Measurements from ENCODE around the gene APOA5. TPM values are rescaled to one million over a fixed set of nuclear protein-coding genes. Genes with fewer than 3 reads are reported as not detected.

Gene APOA5, protein sequence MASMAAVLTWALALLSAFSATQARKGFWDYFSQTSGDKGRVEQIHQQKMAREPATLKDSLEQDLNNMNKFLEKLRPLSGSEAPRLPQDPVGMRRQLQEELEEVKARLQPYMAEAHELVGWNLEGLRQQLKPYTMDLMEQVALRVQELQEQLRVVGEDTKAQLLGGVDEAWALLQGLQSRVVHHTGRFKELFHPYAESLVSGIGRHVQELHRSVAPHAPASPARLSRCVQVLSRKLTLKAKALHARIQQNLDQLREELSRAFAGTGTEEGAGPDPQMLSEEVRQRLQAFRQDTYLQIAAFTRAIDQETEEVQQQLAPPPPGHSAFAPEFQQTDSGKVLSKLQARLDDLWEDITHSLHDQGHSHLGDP
- total RNA-seq: not detected in 2 replicates

DNA sequence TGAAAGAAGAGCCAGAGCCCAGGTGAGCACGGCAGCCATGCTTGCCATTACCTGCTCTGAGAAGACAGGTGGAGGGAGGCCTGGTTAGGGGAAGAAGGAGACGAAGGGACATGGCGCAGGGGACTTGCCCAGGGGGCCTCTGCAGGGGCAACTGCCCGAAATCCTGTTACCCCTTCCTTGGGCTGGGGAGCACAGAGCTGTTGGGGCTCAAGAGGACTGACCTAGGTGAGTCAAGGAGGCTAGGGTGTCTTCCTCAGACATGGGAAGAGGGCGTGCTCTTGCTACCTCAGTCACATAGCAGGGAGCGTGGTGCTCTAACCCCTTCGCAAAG is at the start of gene APOA5:
TSS of gene APOA5 (minus strand) at position 67 of the 331 bp plus-strand sequence. CDS start at position 48, 19 bp downstream.

DNA sequence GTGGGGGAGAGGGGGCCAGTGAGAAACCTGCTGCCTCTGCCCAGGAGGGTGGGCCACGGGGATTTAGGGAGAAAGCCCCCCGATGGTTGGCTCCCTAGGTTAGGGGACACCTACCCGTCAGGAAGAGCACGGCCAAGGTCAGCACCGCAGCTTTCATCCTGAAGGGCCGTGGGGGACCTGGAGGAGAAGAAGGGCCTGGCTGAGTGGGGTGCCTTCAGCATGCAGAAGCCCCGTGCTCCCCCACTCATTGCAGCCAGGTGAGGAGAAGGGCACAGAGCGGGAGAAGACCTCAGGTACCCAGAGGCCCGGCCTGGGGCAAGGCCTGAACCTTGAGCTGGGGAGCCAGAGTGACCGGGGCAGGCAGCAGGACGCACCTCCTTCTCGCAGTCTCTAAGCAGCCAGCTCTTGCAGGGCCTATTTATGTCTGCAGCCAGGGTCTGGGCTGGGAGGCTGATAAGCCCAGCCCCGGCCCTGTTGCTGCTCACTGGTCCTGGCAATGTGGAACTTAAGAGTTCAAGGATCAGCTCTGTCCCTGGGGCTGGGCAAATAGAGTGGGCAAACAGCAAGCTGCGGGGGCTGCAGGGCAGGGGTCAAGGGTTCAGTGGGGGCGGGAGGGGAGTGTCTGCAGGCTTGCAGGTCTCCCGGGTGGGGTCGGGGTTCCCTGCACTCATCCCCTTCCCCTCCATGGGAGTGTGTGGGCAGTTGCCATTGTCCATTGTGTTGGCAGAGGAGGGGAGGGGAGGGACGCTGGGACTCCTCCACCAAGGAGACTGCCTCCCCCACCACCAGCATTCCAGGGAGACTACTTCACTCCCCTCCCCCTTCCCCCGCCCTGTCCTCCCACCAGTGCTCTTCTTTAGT is 45.8 kb upstream of the APOA5 start, which contains the start of gene APOA1:
TSS of gene APOA1 (minus strand) at position 392 of the 861 bp plus-strand sequence. CDS start at position 157, 235 bp downstream.

DNA sequence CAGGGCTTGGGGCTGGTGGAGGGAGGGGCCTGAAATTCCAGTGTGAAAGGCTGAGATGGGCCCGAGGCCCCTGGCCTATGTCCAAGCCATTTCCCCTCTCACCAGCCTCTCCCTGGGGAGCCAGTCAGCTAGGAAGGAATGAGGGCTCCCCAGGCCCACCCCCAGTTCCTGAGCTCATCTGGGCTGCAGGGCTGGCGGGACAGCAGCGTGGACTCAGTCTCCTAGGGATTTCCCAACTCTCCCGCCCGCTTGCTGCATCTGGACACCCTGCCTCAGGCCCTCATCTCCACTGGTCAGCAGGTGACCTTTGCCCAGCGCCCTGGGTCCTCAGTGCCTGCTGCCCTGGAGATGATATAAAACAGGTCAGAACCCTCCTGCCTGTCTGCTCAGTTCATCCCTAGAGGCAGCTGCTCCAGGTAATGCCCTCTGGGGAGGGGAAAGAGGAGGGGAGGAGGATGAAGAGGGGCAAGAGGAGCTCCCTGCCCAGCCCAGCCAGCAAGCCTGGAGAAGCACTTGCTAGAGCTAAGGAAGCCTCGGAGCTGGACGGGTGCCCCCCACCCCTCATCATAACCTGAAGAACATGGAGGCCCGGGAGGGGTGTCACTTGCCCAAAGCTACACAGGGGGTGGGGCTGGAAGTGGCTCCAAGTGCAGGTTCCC is 38.0 kb upstream of the APOA5 start, which contains the start of gene APOC3:
TSS of gene APOC3 (plus strand) at position 383 of the 659 bp plus-strand sequence. CDS start 676 bp downstream, outside the sequence.

DNA sequence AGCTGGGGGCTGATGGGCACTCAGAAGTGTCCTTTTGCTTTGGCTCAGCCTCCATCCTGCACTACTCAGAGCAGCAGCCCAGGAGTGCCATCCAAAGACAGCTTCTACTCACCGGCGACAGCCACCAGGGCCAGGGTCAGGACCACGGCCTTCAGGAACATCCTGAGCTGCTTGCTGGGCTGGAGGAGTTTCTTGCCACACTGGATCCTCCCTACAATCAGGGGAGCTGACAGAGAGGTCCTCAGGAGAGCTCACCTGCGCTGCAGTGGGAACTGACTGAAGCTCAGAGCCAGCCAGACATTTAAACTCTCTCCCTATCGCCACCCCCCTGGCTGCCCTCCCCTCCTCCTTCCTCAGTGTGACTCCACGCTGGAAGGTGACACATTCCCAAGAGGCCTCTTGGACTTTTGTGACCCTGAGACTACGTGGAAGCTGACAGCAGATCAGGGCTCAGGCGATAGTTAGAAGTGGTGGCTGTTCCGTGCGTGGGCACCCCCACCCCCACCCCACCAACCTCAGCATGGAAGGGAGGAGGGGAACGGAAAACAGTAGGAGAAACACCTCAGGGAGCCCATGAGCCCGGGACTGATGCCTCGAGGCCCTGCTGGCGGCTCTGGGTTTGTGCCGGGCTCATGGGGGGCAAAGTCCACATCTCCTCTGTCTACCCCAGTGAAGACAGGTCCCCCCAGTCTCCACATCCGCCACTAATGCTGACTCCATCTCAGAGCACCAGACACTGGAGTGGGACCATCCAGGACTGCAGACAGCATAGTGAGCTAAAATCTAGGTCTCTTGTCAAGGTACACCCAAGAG is 31.6 kb upstream of the APOA5 start, which contains the start of gene APOA4:
TSS of gene APOA4 (minus strand) at position 274 of the 813 bp plus-strand sequence. CDS start at position 161, 113 bp downstream.

DNA sequence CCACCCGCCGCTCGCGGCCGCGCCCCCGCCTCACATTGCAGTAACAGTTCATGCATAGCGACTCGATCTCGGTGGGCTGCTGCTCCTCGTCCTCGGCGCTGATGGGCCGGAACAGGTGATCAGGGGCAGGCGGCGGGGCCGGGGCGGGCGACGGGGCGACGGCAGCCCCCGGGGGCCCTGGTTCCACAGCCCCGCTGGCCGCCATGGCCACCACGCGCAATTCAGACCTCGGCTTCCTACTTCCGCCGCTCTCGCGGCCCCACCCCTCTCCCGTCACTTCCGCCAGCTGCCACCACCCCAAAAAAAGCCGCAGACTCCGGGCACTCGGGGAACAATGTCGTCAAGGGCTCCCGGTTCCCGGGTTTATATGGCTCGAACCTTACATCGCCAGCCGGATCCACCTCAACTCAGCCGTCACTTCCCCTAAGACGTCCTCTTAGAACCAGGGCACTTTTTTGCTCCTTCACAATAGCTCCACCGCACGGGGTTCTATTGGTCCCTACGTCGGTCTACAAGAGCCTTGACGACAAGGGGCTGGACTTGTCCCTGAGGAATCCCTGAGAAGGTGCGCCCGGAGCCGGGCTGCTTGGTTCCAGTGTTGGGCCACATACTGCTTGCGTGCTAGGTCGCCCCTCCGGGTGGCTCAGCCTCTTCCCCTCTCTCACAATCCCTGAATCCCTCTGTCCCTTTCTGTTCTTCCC is 3.7 kb downstream of the APOA5 start, which contains the start of gene ZPR1:
TSS of gene ZPR1 (minus strand) at position 238 of the 701 bp plus-strand sequence. CDS start at position 205, 33 bp downstream.

DNA sequence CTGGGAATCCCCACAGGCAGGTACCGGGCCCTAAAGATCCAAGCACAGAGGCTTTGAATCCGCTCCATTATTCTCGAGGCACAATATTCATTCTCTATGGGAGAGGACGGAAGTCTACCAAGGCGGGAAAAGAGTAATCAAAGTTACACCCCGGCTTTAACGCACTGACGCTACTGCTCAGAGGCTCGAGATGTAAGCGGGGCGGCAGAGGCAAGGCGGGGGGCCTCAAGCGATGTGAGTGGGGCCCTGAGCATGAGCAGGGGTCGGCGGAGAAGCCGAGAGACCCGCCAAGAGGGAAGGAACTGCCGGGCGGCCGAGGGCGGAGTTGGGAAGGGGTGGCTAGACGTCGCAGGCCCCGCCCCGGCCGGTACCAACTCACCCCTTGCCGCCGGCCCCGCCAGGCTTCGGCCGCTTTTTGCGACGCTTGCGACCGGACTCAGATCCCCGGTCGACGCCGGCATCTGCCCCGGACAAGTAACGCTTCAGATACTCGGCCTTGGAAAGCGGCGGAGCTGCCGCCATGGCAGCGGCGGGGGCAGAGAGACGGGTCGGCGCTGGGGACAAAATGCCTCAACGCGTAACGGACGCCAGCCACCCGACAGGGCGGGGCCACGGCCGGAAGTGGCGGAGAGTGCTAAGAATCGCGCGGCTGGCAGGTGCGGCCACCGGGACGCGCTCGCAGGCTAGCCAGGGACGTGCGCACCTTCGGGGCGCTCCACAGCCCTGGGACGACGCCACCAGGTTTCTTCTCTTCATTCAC is 19.1 kb downstream of the APOA5 start, which contains the start of gene BUD13:
TSS of gene BUD13 (minus strand) at position 545 of the 760 bp plus-strand sequence. CDS start at position 522, 23 bp downstream.

Other genes with a start within 250 kb of the APOA5 start
- gene BUD13, start 18.9 kb downstream of the APOA5 start, total RNA-seq: 13.9 and 15.3 TPM in 2 replicates
- 15.2 and 42.2 TPM in 2 replicates for gene ZPR1, start 3.9 kb downstream of the APOA5 start, total RNA-seq
- gene APOA4, start 31.4 kb upstream of the APOA5 start, total RNA-seq: not detected in 2 replicates
- not detected in 2 replicates for gene APOC3, start 38.0 kb upstream of the APOA5 start, total RNA-seq
- not detected in 2 replicates for gene APOA1, start 45.7 kb upstream of the APOA5 start, total RNA-seq

Data from bladder microvascular endothelial cell (primary cell).